DMS 273 (cell line): ENCODE data around the gene ZC2HC1C.
"Not testable (repeated sequence)": the region's sequence is repeated elsewhere in the genome, so short reads cannot be mapped to it uniquely, and the experiment has no call there.

ENCODE experiments used
- DNase-seq: peaks from one replicate; lab custom pipeline; 2025; ENCODE audit not compliant: unreplicated experiment; lab: John Stamatoyannopoulos, UW

The ZC2HC1C gene

DNA sequence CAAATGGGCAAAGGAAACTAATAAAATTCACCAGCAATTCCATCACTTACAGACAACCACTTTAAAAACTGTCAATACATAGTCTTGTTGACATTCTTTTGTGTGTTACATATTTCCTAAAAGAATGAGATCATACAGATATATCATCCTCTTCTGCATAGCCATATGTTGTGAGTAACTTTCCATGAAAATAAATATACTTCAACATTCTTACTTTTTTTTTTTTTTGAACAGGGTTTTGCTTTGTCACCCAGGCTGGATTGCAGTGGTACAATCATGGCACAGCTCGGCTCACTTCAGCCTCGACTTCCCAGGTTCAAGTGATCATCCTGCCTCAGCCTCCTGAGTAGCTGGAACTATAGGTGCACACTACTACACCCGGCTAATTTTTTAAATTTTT, 20.9 kb downstream of the ZC2HC1C start:
- no peak for DNase-seq

DNA sequence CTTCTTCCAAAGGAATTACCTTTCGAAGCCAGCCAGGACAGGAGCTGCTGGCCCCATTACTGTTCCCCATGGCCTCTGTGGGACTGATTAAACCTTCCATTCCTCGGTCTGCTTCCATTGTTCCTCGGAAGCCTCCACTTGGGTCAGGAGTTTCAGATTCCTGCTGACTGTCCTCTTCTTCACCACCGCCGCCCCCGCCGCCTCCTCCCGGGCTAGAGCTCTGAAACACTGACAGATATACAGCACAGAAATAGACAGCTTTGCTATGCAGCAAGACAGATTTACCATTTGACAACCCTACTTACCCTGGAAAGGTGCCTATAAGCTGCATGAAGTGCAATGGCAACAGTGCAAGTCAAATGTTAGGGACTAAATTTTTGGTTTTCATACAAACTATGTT, 21.8 kb downstream of the ZC2HC1C start:
- DNase-seq, result no peak

DNA sequence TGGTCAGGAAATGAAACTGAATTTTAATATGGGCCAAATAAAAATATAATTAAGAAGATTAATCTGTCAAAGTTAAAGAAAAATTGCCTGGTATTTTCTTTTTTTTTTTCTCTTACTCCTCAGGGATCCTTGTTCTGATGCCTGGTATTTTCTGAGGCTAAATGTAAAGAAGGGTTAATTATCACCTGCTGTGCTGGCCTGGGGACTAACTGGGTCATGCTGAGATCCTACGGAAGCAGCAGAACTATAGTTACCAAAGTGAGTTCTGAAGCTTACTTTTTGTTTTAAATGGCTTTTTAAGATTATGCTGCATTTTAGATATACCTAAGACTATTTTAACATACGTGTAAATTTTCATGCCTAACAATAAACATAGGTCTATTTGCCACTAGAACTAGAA, 23.3 kb downstream of the ZC2HC1C start:
- DNase-seq, result no peak

DNA sequence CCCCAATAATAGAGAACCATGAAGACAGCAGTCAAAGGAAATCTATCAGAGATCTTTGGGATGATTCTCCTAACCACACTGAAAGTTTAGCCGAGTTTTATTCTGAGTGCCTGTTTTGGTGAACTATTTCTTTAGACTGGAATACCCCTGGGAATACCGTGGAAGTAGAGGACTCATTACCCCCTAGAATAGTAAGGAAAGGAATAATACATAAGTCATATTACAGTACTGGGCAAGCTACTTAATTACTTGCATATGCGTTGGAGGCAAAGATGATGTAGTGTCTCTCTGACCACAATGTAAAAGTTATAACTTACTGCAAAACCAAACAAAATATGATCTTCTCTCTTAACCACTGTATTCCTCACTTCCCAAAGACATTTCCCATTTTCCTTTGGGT, 25.5 kb downstream of the ZC2HC1C start:
- no peak for DNase-seq

DNA sequence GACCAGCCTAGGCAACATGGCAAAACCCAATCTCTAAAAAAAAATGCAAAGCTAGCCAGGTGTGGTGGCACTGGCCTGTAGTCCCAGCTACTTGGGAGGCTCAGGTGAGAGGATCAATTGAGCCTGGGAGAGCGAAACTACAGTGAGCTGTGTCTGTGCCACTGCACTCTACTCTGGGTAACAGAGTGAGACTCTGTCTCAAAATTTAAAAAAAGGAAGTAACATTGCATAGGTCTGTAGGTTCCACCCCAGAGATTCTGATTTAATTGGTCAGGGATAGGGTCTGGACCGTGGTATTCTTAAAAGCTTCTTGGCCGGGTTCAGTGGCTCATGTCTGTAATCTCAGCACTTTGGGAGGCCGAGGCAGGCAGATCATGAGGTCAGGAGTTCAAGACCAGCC, 26.2 kb downstream of the ZC2HC1C start:
- DNase-seq, result no peak

DNA sequence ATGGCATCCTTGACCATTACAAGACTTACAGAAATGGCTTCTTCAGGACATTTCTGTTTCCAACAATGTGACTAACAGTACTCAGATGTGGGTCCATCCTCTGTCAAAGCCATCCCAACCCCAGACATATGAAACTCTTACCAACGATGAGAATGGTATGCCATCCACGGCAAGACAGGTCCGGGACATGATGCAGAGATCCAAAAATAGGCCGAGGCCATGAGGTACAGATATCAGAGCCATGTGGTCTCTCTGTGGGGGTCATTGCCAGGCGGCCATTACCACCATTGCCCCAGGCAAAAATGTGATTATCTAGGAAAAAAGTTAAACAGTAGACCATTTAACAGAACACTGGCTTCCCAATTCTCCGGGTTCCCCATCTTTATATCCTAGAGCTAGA, 27.5 kb downstream of the ZC2HC1C start:
- no peak for DNase-seq

DNA sequence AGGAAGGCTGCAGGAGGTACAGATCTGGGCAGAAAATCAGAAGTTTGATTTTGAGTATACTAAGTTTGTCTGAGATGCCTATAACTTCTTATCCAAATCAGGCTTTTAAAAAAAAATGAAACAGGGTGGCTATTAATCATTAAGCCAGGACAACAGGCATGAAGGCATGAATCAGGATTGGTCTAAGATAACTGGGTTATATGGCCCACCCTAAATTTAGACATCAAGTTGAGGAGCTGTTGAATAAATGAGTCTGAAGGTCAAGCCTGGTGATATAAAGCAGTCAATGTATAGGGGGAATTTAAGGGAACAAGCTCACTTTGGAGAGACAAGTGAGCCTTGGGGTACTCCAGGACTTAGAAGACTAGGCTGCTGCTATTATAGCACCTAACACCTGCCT, 28.8 kb downstream of the ZC2HC1C start:
- no peak for DNase-seq

DNA sequence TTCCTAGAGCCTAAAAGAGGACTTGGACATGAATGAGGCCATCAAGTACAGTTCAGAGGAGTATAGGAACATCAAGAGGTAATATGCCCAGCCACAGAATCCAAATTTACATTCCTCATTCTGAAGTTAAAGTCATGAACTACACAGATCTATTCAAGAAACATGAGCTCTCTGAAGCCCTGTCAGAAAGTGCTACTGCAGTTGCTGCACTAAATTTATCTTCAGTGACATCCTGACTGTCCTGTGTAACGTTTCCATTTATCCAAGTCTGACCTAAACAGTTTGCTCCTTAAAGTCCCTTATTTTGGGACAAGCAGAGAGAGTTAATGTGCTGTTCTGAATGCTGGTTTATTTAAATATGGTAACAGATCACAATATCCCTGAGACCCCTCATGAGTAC, 29.2 kb downstream of the ZC2HC1C start:
- DNase-seq, result no peak

DNA sequence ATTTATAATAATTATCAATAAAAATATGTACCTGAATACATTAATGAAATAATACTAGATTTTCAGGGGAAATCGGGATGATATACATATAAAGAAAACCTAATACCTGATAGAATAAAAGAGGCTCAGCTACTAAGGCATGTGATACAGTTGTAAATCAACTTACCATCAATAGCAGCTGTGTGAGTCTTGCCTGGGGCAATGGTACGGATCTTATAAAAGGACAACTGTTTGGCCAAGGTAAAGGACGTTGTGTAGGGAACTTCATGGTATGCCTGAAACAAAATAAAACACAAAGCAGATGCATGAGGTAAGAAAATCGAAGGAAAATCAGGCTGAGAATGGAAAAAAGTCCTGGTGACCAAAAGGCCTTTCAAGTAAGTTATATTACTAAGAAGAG, 32.0 kb downstream of the ZC2HC1C start:
- no peak for DNase-seq

DNA sequence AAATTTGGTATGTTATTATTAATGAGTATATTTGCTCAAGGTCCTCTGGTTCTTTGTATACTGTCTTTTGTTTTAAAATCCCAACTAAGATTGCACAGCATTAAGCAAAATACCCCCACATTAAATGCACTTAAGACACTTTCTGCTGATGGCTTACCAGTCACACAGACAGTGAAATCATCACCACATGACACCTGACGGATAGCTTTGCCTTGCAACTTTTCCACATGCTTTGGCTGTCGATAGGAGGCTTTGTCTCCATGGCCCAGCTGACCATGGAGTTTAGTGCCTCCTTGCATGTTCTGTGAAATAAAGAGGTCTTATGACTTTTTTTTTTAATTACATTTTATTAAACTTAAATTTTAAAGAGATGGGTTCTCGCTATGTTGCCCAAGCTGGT, 37.7 kb downstream of the ZC2HC1C start:
- DNase-seq, result no peak

DNA sequence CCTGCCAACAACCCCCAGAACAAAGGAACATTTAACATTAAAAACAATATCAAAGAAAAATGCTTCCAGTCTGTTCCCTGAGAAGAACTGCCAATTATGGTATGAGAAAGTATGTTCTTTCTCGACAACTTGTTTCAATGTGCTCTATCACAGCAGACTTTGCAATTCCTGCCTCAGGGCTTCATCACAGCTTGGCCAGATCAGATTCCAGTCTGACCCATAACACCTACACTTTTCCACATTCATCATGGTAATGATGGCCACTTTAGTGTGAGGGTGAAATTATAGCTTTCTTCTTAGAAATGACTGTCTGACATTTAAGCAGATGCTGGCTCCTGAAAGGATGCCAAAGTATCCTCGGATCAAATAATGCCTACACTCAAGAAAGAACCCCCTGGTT, 40.4 kb downstream of the ZC2HC1C start:
- no peak for DNase-seq

DNA sequence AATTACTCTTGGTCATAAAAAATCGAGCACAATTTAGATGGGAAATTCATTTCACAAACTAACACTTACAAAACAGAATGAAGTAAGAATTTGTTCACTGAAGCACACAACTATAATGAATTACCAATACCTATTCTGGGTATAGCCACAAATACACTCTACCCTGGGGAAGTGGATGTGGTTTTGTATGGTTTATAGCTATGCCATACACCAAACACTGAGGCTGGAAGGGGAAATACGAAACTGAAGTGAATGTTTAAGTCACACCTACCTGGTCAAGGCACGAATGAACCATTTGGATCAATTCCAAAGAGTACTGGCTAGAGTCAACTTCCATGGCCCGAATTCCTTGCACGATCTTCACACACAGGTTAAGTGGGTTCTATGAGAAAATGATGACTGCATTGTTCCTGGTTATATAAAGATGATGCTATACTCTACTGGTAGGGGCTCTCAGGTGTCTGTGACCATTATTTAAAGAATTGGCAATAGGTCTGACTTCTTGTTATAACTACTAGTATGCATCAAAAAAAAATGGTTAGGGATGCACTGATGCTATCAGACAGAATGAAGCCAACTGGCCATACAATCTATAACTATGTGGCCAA, 44.6 kb downstream of the ZC2HC1C start:
- DNase-seq, result no peak

DNA sequence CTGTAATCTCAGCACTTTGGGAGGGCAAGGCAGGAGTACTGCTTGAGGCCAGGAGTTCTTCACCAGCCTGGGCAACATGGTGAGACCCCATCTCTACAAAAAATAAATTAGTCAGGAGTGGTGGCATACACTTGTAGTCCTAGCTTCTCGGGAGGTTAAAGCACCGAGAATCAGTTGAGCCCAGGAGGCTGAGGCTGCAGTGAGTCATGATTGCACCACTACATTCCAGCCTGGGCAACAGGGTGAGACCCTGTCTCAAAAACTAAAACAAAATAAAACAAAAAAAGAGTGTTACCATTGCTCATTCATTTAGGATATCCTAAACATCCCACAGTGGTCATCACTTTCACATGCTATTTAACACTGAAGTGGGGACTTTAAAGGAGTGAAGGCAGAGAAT, 49.6 kb downstream of the ZC2HC1C start:
- DNase-seq, result no peak

DNA sequence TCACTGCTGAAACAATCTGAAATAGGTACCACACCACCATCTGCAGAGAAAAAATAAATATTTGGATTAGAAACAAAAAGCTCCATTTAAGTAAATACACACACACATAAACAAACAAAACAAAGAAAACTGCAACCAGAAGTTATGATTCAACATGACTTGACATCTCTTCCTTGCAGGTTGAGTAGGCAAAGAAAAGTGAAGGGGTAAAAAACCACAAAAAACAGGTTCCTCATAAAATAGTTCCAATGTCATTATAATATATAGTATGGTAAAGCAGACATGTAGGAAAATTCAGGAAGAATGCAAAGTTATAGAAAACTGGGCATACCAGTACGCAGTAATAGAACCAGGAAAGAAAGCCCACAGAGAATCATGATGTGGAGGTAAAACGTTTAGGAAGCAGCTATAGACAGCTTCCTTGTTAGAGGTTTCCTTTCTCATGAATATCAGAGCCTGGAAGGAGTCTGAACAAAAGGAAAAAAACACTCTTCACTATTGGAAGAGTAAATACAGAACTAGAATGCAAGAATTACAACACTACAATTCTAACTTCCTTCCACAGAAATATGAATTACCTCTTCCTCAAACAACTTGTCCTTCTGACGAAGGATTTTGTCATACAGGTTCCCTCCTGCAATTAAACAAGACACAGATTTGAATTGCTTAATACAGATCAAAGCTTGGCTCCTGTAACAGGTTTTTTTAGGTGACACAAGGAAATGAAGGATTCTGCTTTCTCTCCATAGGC, 51.3 kb downstream of the ZC2HC1C start:
- no peak for DNase-seq

DNA sequence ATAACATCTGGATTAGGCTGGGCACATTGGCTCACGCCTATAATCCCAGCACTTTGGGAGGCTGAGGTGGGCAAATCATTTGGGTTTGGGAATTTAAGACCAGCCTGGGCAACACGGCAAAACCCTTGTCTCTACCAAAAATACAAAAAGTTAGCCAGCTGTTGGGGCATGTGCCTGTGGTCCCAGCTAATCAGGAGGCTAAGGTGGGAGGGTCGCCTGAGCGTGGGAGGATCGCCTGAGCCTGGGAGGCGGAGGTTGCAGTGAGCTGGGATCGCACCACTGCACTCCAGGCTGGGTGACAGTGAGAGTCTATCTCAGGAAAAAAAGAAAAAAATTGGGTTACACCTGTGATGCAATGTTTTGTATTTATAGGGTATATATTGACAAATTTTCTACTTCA, 52.1 kb downstream of the ZC2HC1C start:
- no peak for DNase-seq

DNA sequence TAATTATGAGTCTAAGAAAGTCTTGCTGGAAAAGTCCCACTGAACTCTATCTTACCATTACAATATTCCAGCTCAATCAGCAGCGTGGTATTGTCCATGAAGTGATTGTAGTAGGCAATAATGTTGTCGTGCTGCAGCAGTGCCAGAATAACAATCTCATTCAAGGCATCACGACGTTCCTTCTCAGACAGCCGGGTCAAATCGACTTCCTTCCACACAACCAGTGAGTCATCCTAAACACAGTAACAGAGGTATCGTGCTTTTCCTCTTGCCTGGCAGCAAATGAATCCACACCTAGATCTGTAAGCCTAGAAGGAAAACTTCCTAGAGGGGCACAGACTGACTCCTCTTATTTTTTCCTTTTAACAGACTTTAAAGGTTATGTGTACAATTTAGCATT, 54.5 kb downstream of the ZC2HC1C start:
- DNase-seq, result no peak

DNA sequence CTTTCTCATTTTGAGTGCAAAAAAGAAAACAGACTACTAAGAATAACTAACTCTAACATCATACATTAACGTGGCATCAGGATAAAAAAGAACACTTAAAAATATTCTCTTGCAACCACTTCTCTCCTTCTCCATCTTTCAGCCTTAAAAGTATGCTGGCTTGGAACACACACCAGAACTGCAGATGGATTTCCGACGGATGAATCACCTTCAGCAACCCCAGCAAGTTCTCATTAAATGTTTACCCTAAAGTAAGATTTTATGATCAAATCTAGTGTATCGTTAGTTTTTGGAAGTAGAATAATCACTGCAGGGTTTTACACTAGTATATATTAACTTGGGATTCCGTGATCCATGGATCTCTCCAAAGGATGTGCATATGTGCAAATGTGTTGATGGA, 56.2 kb downstream of the ZC2HC1C start:
- no peak for DNase-seq

DNA sequence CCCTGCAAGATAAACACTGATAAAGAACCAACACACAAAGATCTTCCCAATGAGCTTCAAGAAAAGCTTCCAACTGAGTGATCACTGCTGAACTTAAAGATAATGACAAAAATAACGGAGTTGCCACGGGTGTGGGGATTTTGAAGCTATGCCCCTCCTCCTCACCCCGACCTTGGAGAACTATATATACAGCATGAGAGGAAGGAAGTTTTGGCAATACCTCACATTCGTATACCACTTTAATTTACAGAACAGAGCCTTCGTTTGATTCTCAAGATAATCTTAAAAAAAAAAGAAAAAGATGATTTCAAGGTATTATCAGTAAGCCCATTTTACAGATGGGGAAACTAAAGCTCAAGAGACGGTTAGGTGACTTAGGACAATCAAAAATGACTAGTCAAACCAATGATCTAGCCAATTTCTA, 56.7 kb downstream of the ZC2HC1C start:
- DNase-seq, result no peak

DNA sequence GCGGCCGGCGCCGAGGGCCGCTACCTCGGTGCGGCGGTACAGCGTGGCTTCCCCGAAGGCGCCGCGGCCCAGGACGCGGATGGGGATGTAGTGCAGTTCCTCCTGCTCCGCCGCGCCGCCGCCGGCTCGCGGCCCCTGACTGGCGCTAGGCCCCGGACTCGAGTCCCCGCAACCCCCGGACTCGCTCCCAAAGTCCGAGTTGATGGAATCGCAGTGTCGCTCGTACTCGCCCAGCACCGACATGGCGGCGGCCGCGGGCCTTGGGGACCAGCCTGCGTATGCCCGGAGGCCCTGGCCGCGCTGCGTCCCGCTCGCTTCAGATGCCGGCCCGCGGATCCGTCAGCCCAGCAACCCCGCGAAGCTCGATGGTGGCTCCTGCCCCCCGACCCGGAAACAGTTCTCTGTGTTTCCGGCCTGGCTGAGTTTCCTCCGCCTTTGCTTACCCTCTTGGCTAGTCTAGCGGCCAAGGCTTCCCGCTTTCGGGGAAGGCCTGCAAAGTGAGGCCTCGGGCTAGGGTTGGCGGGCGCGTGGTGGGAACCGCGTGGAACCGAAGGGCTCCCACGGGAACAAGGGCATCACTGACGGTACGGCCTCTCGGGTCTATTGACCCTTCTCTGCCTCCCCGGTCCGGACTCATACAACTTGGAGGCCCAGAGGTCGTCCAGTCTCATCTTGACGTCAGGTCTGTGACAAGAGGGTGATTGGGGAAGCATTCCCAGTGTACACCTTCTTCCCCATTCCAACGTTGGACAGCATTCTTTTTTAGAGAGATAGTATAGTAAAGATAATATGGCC, 57.4 kb downstream of the ZC2HC1C start, which contains the start of gene NEK9:
NEK9 (minus strand) TSS at position 370 of the 795 bp plus-strand sequence; CDS start at position 243, 127 bp downstream.
- peak; percentile 92 for DNase-seq

DNA sequence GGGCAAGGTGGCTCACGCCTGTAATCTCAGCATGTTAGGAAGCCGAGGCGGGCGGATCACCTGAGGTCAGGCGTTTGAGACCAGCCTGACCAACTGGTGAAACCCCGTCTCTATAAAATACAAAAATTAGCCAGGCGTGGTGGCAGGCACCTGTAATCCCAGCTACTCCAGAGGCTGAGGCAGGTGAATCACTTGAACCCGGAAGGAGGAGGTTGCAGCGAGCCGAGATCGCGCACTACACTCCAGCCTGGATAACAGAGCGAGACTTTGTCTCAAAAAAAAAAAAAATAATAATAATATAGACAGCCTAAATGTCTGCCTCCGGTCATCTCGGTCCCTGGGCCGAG, 58.0 kb downstream of the ZC2HC1C start:
- DNase-seq, result not testable (repeated sequence)

DNA sequence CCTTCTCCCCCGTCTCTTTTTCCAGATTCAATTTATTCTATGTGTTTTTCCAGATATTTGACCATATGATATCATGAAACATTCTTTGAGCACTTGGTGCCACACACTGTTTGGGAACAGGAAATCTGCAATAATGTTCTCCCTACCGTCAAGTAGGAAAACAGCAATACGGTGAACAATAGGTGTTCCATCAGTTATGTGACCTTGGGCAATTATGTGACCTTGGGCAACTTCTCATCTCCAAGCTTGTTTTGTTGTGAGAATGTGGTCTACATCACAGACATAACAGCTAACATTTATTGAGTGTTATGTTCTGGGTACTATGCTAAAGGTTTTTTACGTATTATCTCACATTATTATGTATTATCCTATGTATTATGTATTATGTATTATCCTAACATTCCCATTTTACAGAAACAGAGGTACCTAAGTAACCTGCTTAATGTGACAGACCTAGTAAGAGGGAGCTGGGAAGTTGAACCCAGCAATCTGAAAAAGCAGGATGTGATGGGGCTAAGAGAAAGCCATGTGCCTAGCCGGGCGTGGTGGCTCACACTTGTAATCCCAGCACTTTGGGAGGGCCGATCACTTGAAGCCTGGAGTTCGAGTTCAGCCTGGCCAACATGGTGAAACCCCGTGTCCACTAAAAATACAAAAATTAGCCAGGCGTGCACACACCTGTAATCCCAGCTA, 58.6 kb downstream of the ZC2HC1C start:
- no peak for DNase-seq

DNA sequence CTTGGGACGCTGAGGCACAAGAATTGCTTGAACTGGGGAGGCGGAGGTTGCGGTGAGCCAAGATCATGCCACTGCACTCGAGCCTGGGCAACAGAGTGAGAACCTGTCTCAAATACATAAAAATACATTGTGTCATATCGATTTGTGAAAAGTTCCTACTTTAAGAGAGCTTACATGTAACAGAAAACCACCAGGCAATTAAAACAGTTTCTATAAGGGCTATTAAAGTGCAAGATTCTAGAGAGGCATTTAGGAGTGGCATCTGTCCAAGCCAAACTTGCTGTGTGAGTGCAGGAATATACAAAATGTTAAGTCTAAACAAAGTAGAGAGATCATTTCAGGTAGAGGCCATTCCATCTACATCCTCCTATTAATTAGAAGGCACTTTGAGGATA, 59.2 kb downstream of the ZC2HC1C start:
- peak; percentile 27 for DNase-seq
